H1 (cell line): ENCODE measurements around the gene MYO7B. TPM values are rescaled to one million over a fixed set of nuclear protein-coding genes. Genes with fewer than 3 reads are reported as not detected.
A peak's percentile ranks its signal among the peaks of the same experiment; 100 is the strongest.

Experiments used
- CTCF ChIA-PET: fragments of 300-600 bp; sonication (Branson Sonifier 250); formaldehyde crosslinking; loops from one replicate; lab custom pipeline; 2021; ENCODE audit not compliant: partially characterized antibody; lab: Charles Lee
- POLR2A ChIA-PET: fragments of 300-600 bp; sonication (Branson Sonifier 250); formaldehyde crosslinking; loops from one replicate; lab custom pipeline; 2021; ENCODE audit warnings: inconsistent platforms; ENCODE audit not compliant: partially characterized antibody; lab: Charles Lee
- DNase-seq, 2 experiments: peaks; one replicate each; pipeline versions ENCODE4 v3.0.0 to v3.0.0-alpha.2; 2010 to 2022; ENCODE audit warnings: low spot score in 2 of 2, low read depth in 1 of 2, mixed read lengths in 1 of 2
- FAIRE-seq: peaks from 2 replicates; lab custom pipeline; 2011; peaks lifted over from hg19 to GRCh38; lab: Jason Lieb, UNC
- H2AFZ ChIP-seq: 2 replicates; pipeline ENCODE4 v1.8.1; 2012; ENCODE audit warnings: low read length, inconsistent platforms
- H2AK5ac ChIP-seq: 2 replicates; pipeline ENCODE4 v1.6.1; 2013; ENCODE audit warnings: low read depth, low read length
- H2BK120ac ChIP-seq: replicated peaks from 2 replicates; pipeline ENCODE3; 2013; ENCODE audit warnings: low read depth, low read length, inconsistent platforms
- H2BK12ac ChIP-seq: 2 replicates; pipeline ENCODE4 v1.6.1; 2013; ENCODE audit warnings: low read depth, low read length
- H2BK15ac ChIP-seq: 2 replicates; pipeline ENCODE4 v1.6.1; 2013; ENCODE audit warnings: low read length
- H2BK20ac ChIP-seq: 2 replicates; pipeline ENCODE4 v1.6.1; 2013; ENCODE audit warnings: low read length
- H2BK5ac ChIP-seq: 2 replicates; pipeline ENCODE4 v1.6.1; 2013; ENCODE audit warnings: low read depth, low read length
- H3K14ac ChIP-seq: 2 replicates; pipeline ENCODE4 v1.6.1; 2013; ENCODE audit warnings: inconsistent platforms; ENCODE audit not compliant: insufficient read length
- H3K18ac ChIP-seq: 2 replicates; pipeline ENCODE4 v1.6.1; 2013; ENCODE audit warnings: low read length; ENCODE audit errors: extremely low read depth
- H3K23ac ChIP-seq: 2 replicates; pipeline ENCODE4 v1.6.1; 2013; ENCODE audit warnings: inconsistent platforms; ENCODE audit not compliant: insufficient read length
- H3K23me2 ChIP-seq: 2 replicates; pipeline ENCODE4 v1.6.1; 2013; ENCODE audit warnings: low read depth, low read length
- H3K27ac ChIP-seq: 2 replicates; pipeline ENCODE4 v1.6.1; 2011; ENCODE audit warnings: low read depth, low read length, inconsistent platforms
- H3K27me3 ChIP-seq, 4 experiments: replicated peaks in 1 of 4; 1 replicate in 1 of 4; 2 replicates in 3 of 4; pipeline versions ENCODE4 v1.6.1 to v1.8.1; 2011 to 2013; ENCODE audit warnings: low read length in 3 of 4, mild to moderate bottlenecking in 3 of 4, inconsistent platforms in 2 of 4, mixed read lengths in 2 of 4, moderate library complexity in 1 of 4; ENCODE audit not compliant: control insufficient read depth in 3 of 4, insufficient read depth in 3 of 4; ENCODE audit errors: extremely low read depth in 1 of 4
- H3K36me3 ChIP-seq, 4 experiments: 2 replicates each; pipeline versions ENCODE4 v1.6.1 to v1.8.1; 2011 to 2013; ENCODE audit warnings: mild to moderate bottlenecking in 4 of 4, low read length in 3 of 4, moderate library complexity in 2 of 4, control low read depth in 1 of 4, inconsistent platforms in 1 of 4; ENCODE audit not compliant: insufficient read depth in 4 of 4, control insufficient read depth in 2 of 4
- H3K4ac ChIP-seq: replicated peaks from 2 replicates; pipeline ENCODE3; 2013; ENCODE audit warnings: low read length, low read depth, mixed read lengths, inconsistent platforms; ENCODE audit not compliant: insufficient read length
- H3K4me1 ChIP-seq, 4 experiments: replicated peaks in 1 of 4; 1 replicate in 1 of 4; 2 replicates in 3 of 4; pipeline versions ENCODE4 v1.6.1 to v1.8.1; 2011 to 2013; ENCODE audit warnings: low read length in 3 of 4, inconsistent platforms in 2 of 4, mixed read lengths in 1 of 4; ENCODE audit not compliant: insufficient read depth in 4 of 4, control insufficient read depth in 3 of 4
- H3K4me2 ChIP-seq, 2 experiments: 2 replicates each; pipeline versions ENCODE4 v1.6.1 to v1.8.1; 2011 to 2013; ENCODE audit warnings: low read depth in 2 of 2, low read length in 2 of 2, control low read depth in 1 of 2, inconsistent platforms in 1 of 2, mild to moderate bottlenecking in 1 of 2; ENCODE audit not compliant: insufficient read depth in 1 of 2
- H3K4me3 ChIP-seq, 4 experiments: fragments of 200-600, 300-600 bp in 1 of 4; sonication (generic), shearing (Covaris generic), sonication (Bioruptor Twin) in 1 of 4; 2 replicates each; pipeline versions ENCODE4 v1.5.1 to v1.8.1; 2011 to 2016; ENCODE audit warnings: low read length in 4 of 4, low read depth in 3 of 4, control low read depth in 2 of 4, inconsistent platforms in 2 of 4, mild to moderate bottlenecking in 2 of 4, mixed read lengths in 1 of 4, moderate library complexity in 1 of 4; ENCODE audit not compliant: insufficient read depth in 2 of 4; ENCODE audit errors: extremely low read depth in 1 of 4
- H3K56ac ChIP-seq: replicated peaks from 2 replicates; pipeline ENCODE3; 2013; ENCODE audit warnings: low read depth, mild to moderate bottlenecking, mixed read lengths, low read length, inconsistent platforms; ENCODE audit not compliant: insufficient read length
- H3K79me1 ChIP-seq: 2 replicates; pipeline ENCODE4 v1.6.1; 2013; ENCODE audit warnings: low read depth, low read length, control low read depth
- H3K79me2 ChIP-seq, 2 experiments: 2 replicates each; pipeline versions ENCODE4 v1.6.1 to v1.8.1; 2012 to 2013; ENCODE audit warnings: low read length in 2 of 2, mild to moderate bottlenecking in 2 of 2, inconsistent platforms in 1 of 2; ENCODE audit not compliant: insufficient read depth in 2 of 2, control insufficient read depth in 1 of 2
- H3K9ac ChIP-seq, 4 experiments: replicated peaks in 1 of 4; 1 replicate in 1 of 4; 2 replicates in 3 of 4; pipeline versions ENCODE4 v1.6.1 to v1.8.1; 2011 to 2013; ENCODE audit warnings: low read depth in 3 of 4, low read length in 3 of 4, control low read depth in 2 of 4, mild to moderate bottlenecking in 2 of 4, moderate library complexity in 2 of 4, inconsistent platforms in 1 of 4; ENCODE audit errors: extremely low read depth in 1 of 4
- H3K9me3 ChIP-seq, 2 experiments: 2 replicates each; pipeline versions ENCODE4 v1.6.1 to v1.8.1; 2012 to 2013; ENCODE audit warnings: mild to moderate bottlenecking in 2 of 2, moderate library complexity in 2 of 2, control low read depth in 1 of 2, inconsistent platforms in 1 of 2, low read depth in 1 of 2, low read length in 1 of 2, mixed read lengths in 1 of 2; ENCODE audit not compliant: insufficient read depth in 2 of 2
- H4K20me1 ChIP-seq, 2 experiments: replicated peaks in 1 of 2; 2 replicates each; pipeline versions ENCODE3 to v1.8.1; 2011 to 2013; ENCODE audit warnings: inconsistent platforms in 2 of 2, low read length in 2 of 2, mild to moderate bottlenecking in 1 of 2; ENCODE audit not compliant: insufficient read depth in 2 of 2, control insufficient read depth in 1 of 2
- H4K5ac ChIP-seq: 2 replicates; pipeline ENCODE4 v1.6.1; 2013; ENCODE audit warnings: low read length, low read depth, mixed read lengths, inconsistent platforms; ENCODE audit not compliant: insufficient read length
- H4K8ac ChIP-seq: 2 replicates; pipeline ENCODE4 v1.8.0; 2013; ENCODE audit warnings: mild to moderate bottlenecking, moderate library complexity, low read length, inconsistent platforms; ENCODE audit not compliant: insufficient read depth; ENCODE audit errors: extremely low read depth
- H4K91ac ChIP-seq: replicated peaks from 2 replicates; pipeline ENCODE3; 2013; ENCODE audit warnings: low read length, mixed read lengths, inconsistent platforms; ENCODE audit not compliant: insufficient read length
- HDAC6 ChIP-seq: IDR thresholded peaks from one replicate; pipeline ENCODE4 v1.7.1; 2012; ENCODE audit warnings: low read depth, mild to moderate bottlenecking, inconsistent platforms, low read length, moderate library complexity
- SP1 ChIP-seq: IDR thresholded peaks from 2 replicates; pipeline ENCODE4 v1.6.1; 2011; ENCODE audit warnings: low read depth, low read length
- ZNF274 ChIP-seq: IDR thresholded peaks from 2 replicates; pipeline ENCODE4 v1.7.0; 2012; ENCODE audit warnings: low read length, borderline replicate concordance; ENCODE audit errors: extremely low read depth
- WGBS, 2 experiments: shearing (Covaris generic) in 1 of 2; methylation state at CpG; one replicate each; pipeline versions ENCODE4 v1.1.6 to v1.1.7; 2013 to 2015; ENCODE audit warnings: low lambda C conversion rate in 2 of 2, mixed read lengths in 2 of 2, inconsistent platforms in 1 of 2, low coverage in 1 of 2, missing lambda C conversion rate in 1 of 2; ENCODE audit not compliant: insufficient replicate concordance in 2 of 2, insufficient coverage in 1 of 2, insufficient read length in 1 of 2; ENCODE audit errors: extremely low coverage in 1 of 2, missing lambda C conversion rate in 1 of 2; 5-methylcytosine and 5-hydroxymethylcytosine counted together
- polyA plus RNA-seq, 7 experiments: library from polyadenylated mRNA; depleted of rRNA in 3 of 7; stranded (reverse) in 5 of 7; unstranded in 2 of 7; fragments of >200 nt in 5 of 7; fragments of 200-250 nt in 2 of 7; gene quantifications; 1 replicate in 5 of 7; 2 replicates in 1 of 7; 4 replicates in 1 of 7; pipeline versions ENCODE4 v1.2.1 to v1.2.3, GENCODE V29; 2011 to 2013; ENCODE audit warnings: missing spikeins in 2 of 7, mixed read lengths in 2 of 7
- total RNA-seq: library from RNA; stranded (reverse); fragmentation: NEBNext Ultra II Directional; extraction: Animal tissue kit (Norgen Biotek cat#: 25700); gene quantifications from 2 replicates; pipeline ENCODE4 v1.2.1, GENCODE V29; 2021

Gene MYO7B
- total and polyA plus RNA-seq, 2 of the 8 experiments (the other 6 are each of a cell fraction or from before 2014, with no cell fraction given) = not detected

DNA sequence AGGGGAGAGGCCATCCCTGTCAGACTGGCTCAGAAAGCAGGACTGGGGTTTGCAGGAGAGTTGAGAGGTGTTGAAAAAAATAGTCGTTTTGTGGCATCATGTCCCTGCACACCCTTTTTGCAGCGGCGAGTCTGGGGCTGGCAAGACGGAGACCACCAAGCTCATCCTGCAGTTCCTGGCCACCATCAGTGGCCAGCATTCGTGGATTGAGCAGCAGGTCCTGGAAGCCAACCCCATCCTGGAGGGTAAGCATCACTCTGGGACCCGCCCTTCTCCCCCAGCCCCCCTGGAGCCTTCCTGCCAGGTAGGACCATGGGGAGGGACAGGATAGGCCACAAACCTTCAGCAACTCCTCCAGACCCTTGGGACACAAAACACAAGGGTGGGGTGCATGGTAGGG lies 34.2 kb downstream of the MYO7B start:
- no peak overlapping the region for H4K5ac ChIP-seq
- peaks cover 0 to 3% (median 2%) of the 10 kb centered on the region in 4 experiments; a peak in 2 of 7 replicates for H3K4me1 ChIP-seq
- DNase-seq (peak in 1 of 2 experiments; percentile 45), FAIRE-seq (no peak)
- H2BK5ac ChIP-seq = no peak overlapping the region
- H3K18ac ChIP-seq = no peak overlapping the region
- no peak overlapping the region for H3K4me2 ChIP-seq
- H3K23me2 ChIP-seq = no peaks in the 10 kb centered on the region
- H3K4me3 ChIP-seq = no peak overlapping the region
- H4K8ac ChIP-seq = no peak overlapping the region
- H2BK15ac ChIP-seq = no peak overlapping the region
- H2AFZ ChIP-seq = 0 out of 2 replicates have a peak overlapping the region, but pooled peaks have one; percentile 5
- H3K56ac ChIP-seq = no peak overlapping the region
- H3K9me3 ChIP-seq = no peaks in the 10 kb centered on the region
- H3K4ac ChIP-seq = no peak overlapping the region
- no peak overlapping the region for H2BK20ac ChIP-seq
- no peaks in the 10 kb centered on the region for H3K79me1 ChIP-seq
- H3K23ac ChIP-seq = no peak overlapping the region
- no peak overlapping the region for H2BK12ac ChIP-seq
- no peak overlapping the region for H2BK120ac ChIP-seq
- no peaks in the 10 kb centered on the region for H4K20me1 ChIP-seq
- no peak overlapping the region for H3K27ac ChIP-seq
- H3K27me3 ChIP-seq = no peaks in the 10 kb centered on the region
- H3K9ac ChIP-seq = no peak overlapping the region
- TF ChIP-seq HDAC6 (no peak), ZNF274 (no peak), SP1 (no peak)
- H3K79me2 ChIP-seq = no peaks in the 10 kb centered on the region
- no peak overlapping the region for H3K14ac ChIP-seq
- H3K36me3 ChIP-seq = no peaks in the 10 kb centered on the region
- H2AK5ac ChIP-seq = no peak overlapping the region
- 93% methylated on average over 5 of the region's 6 CpGs; no CpG with 5 or more reads in 1 of the 2 experiments for WGBS, 2 experiments
- no peak overlapping the region for H4K91ac ChIP-seq
- ChIA-PET POLR2A (no interaction called here), CTCF (no interaction called here)
